GM21526 (cell line): ENCODE measurements around the gene BPIFA2.
"Not testable (repeated sequence)": the region's sequence is repeated elsewhere in the genome, so short reads cannot be mapped to it uniquely, and the experiment has no call there.

ENCODE experiments used
- ATAC-seq: cut with Tn5 transposase; IDR thresholded peaks from one replicate; pipeline ENCODE4 v1.9.1; 2021; ENCODE audit warnings: moderate library complexity; ENCODE audit not compliant: unreplicated experiment, low FRiP score

BPIFA2 gene

GRCh38 chr20:33167859-33168258 is at the start of gene BPIFA2:
TSS of gene BPIFA2 (plus strand) at chr20:33168159. CDS start at chr20:33169146, 987 bp downstream.
- no peak for ATAC-seq

GRCh38 chr20:33119725-33120720 is 47.9 kb upstream of the BPIFA2 start:
- ATAC-seq: no peak

GRCh38 chr20:33120934-33121333 is 47.0 kb upstream of the BPIFA2 start:
- no peak for ATAC-seq

GRCh38 chr20:33122297-33122696 is 45.7 kb upstream of the BPIFA2 start:
- ATAC-seq: not testable (repeated sequence)

- no peak for ATAC-seq
Observed at GRCh38 chr20:33124261-33124660, 43.7 kb upstream of the BPIFA2 start.

GRCh38 chr20:33124994-33125393 is 43.0 kb upstream of the BPIFA2 start:
- ATAC-seq: no peak

- ATAC-seq: no peak
Observed at GRCh38 chr20:33125983-33126382, 42.0 kb upstream of the BPIFA2 start.

- no peak for ATAC-seq
Observed at GRCh38 chr20:33127422-33128097, 40.4 kb upstream of the BPIFA2 start.

GRCh38 chr20:33130568-33131061 is 37.3 kb upstream of the BPIFA2 start:
- no peak for ATAC-seq

- no peak for ATAC-seq
Observed at GRCh38 chr20:33131949-33132473, 35.9 kb upstream of the BPIFA2 start.

- ATAC-seq: no peak
Observed at GRCh38 chr20:33132513-33133372, 35.2 kb upstream of the BPIFA2 start.

- no peak for ATAC-seq
Observed at GRCh38 chr20:33133373-33133941, 34.5 kb upstream of the BPIFA2 start.

- ATAC-seq: no peak
Observed at GRCh38 chr20:33137195-33137594, 30.8 kb upstream of the BPIFA2 start.

GRCh38 chr20:33139467-33139866 is 28.5 kb upstream of the BPIFA2 start:
- ATAC-seq: no peak

- no peak for ATAC-seq
Observed at GRCh38 chr20:33145521-33145920, 22.4 kb upstream of the BPIFA2 start.

- no peak for ATAC-seq
Observed at GRCh38 chr20:33147299-33147698, 20.7 kb upstream of the BPIFA2 start.

GRCh38 chr20:33148040-33148439 is 19.9 kb upstream of the BPIFA2 start:
- no peak for ATAC-seq

GRCh38 chr20:33154252-33154651 is 13.7 kb upstream of the BPIFA2 start:
- ATAC-seq: no peak

- no peak for ATAC-seq
Observed at GRCh38 chr20:33158637-33159385, 9.1 kb upstream of the BPIFA2 start.
